Measurements from ENCODE around the gene MSL3B. TPM values are rescaled to one million over a fixed set of nuclear protein-coding genes. Genes with fewer than 3 reads are reported as not detected.

Gene MSL3B

DNA sequence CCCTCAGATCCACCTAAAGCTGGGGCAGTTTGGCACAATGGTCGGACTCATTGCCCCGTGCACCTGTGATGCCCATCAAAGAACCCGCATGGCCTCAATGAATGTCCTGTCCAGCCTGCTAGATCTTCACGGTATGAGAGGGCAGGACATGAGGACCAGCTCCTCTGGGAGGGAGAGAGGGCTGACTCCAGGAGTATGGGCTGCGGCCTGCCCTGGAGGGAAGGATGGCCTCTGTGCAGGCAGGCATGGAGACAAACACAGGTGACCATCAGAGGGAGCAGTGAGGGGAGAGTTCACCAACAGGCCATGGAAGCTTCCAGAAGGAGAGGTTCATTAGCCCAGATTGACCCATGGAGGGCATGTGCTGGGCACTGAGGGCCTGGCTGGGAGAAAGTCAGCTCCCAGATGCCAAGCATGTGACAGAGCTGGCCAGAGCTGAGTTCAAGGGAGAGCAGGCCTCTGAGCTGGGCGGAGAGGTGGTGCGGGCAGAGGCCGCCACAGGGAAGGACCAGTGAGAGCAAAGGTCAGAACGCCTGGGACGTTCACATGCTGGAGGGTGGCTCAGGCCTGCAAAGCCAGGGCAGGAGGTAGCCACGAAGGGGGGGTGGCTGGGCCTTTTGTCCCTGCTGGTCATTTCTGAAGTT lies 50.1 kb downstream of the MSL3B start:
- DNase-seq (ENCODE audit: low read depth, low spot score) = no peak

DNA sequence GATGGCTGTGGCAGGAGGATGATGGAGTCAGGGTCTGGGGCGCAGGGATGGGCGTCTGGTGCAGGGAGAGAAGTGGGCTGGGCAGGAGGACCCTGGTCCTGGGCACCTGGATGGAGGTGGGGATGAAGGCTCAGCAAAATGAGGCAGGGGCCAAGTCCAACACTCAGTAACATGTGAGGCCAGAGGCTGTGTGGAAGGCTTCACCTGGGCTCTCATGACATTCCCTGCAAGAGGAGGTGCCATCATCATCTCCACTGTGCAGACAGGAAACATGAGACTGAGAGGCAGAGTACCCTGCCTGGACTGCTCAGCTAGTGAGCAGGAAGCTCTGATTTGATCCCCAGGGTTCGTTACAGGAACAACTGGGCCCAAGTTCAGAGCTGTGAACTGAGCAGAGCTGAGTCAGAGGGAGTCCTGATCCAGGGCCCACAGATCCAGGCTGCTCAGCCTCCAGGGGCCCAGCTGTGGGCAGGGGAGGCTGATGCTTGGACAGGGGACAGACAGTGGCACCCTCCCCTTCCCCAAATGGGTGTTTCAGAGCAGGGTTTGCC lies 50.8 kb downstream of the MSL3B start:
- no peak for DNase-seq (ENCODE audit: low read depth, low spot score)

DNA sequence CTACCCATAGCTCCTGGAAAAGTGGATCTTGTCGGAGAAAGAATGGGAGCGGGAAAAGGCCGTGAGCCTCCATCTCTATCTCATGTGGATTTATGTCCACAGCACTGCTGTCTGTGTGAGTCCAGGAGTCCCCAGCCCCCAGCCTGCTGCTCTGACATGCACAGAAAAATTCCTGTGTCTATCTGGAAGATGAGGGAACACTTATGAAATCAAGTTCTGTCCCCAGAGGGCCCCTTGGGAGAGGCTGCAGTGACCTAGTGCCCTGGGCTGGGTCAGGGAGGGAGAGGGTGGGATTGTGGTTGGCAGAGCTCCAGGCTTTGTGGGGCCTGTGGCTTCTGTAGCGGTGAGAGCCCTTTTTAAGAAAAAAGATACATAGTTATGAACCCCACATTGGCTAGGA lies 51.4 kb downstream of the MSL3B start:
- no peak for DNase-seq (ENCODE audit: low read depth, low spot score)

DNA sequence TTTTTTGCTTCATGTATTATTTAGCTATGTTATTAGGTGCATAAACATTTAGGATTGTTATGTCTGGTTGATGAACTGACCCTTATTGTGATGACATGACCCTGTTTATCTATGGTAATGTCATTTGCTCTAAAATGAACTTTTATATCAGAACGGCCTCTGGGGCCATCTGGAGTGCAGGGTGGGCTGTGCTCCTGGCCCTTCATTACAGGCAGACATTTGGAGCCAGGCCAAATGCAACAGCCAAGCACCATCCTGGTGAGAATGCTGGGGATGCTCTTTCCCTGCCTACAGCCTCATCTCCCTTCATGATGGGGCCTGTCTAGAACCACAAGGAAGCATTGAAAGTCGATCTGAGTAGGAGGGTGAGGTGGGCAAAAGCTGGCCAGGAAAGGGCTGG lies 51.9 kb downstream of the MSL3B start:
- DNase-seq (ENCODE audit: low read depth, low spot score) = no peak

DNA sequence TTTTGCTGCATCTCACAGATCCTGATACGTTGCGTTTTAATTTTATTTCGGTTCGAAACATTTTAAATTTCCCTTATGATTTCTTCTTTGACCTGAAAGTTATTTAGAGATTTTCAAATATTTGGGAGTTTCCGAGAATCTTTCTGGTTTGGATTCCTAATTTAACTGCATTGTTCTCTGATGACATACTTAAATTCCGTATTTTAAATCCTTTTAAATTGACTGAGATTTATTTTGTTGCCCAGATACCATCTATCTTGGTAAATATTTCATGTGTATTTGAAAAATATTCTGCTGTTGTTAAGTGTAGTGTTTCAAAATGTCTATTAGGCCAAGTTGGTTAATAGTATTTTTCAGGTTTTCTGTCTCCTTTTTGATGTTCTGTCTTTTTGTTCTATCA lies 52.3 kb downstream of the MSL3B start:
- DNase-seq (ENCODE audit: low read depth, low spot score) = no peak

Other genes with a start within 250 kb of the MSL3B start
- gene UGT1A10, start 231.9 kb downstream of the MSL3B start, total RNA-seq = not detected in 2 replicates
- not detected in 2 replicates for gene UGT1A9, start 196.5 kb downstream of the MSL3B start, total RNA-seq
- not detected in 2 replicates for gene UGT1A7, start 186.5 kb downstream of the MSL3B start, total RNA-seq
- not detected in 2 replicates for gene UGT1A6, start 175.5 kb downstream of the MSL3B start, total RNA-seq
- gene UGT1A5, start 155.5 kb downstream of the MSL3B start, total RNA-seq = not detected in 2 replicates
- gene UGT1A4, start 149.7 kb downstream of the MSL3B start, total RNA-seq = not detected in 2 replicates
- not detected in 2 replicates for gene UGT1A3, start 139.3 kb downstream of the MSL3B start, total RNA-seq
- gene UGT1A1, start 108.1 kb downstream of the MSL3B start, total RNA-seq = not detected in 2 replicates
- gene MROH2A, start 90.1 kb downstream of the MSL3B start, total RNA-seq = not detected in 2 replicates
- 13.1 and 30.9 TPM in 2 replicates for gene HJURP, start 13.9 kb downstream of the MSL3B start, total RNA-seq
- not detected in 2 replicates for gene TRPM8, start 49.0 kb upstream of the MSL3B start, total RNA-seq
- gene SPP2, start 182.3 kb upstream of the MSL3B start, total RNA-seq = not detected in 2 replicates